ENCODE results near the gene CXCR2.

Gene CXCR2

GRCh38 chr2:218145124-218145523 is 19.3 kb downstream of the CXCR2 start:
- TF ChIP-seq, protein P1, sequence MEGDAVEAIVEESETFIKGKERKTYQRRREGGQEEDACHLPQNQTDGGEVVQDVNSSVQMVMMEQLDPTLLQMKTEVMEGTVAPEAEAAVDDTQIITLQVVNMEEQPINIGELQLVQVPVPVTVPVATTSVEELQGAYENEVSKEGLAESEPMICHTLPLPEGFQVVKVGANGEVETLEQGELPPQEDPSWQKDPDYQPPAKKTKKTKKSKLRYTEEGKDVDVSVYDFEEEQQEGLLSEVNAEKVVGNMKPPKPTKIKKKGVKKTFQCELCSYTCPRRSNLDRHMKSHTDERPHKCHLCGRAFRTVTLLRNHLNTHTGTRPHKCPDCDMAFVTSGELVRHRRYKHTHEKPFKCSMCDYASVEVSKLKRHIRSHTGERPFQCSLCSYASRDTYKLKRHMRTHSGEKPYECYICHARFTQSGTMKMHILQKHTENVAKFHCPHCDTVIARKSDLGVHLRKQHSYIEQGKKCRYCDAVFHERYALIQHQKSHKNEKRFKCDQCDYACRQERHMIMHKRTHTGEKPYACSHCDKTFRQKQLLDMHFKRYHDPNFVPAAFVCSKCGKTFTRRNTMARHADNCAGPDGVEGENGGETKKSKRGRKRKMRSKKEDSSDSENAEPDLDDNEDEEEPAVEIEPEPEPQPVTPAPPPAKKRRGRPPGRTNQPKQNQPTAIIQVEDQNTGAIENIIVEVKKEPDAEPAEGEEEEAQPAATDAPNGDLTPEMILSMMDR (IDR thresholded peaks at IDR 0.05): no peak

- TF ChIP-seq, protein P1 (IDR thresholded peaks at IDR 0.05): no peak
Observed at GRCh38 chr2:218146056-218146455, 20.2 kb downstream of the CXCR2 start.

DNA sequence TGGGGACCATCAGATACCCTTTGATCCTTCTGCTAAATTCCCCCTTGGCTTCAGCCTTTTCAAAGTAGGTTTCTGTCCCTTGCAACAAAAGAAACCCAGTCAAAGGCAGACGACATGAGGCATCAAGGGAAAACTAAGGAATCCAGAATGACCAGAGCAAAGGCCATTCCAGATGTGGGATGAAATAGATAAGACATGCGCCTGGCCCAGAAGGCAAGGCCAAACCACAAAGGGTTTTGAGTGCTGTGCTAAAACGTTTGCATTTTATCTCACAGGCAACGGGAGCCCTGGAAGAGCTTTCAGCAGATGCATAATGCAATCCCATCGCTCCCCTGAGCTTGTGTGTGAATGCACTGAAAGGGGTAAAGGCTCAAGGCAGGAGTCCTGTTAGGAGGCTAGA is 23.3 kb downstream of the CXCR2 start:
- TF ChIP-seq, protein P1 (IDR thresholded peaks at IDR 0.05): no peak

DNA sequence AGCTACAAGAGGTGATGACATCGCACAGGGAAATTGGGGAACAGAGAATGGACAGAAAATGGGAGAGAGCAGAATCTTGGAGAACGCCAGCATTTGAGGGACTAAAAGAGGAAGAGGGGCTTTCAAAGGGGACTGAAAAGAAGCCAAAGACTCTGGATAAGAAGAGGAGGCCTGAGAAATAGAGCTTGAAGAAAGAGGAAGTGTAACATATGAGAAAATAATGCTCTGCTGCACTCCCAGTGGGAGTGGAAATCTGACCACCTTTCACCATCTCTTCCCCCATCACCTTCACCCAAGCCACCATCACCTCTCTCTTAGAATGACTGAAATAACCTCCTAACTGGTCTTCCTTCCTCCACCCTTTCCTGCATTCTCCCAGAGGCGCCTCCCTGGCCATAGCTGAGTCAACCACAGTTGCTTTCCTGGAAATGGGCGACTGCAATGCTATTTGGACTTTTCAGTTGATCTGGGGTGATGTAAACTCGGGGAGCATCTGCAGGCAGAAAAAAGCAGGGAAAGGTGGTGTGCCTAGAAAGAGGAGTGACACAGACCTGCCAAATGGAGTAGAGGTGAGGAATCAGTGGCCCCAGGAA is 24.1 kb downstream of the CXCR2 start:
- TF ChIP-seq, protein P1 (IDR thresholded peaks at IDR 0.05): no peak

- TF ChIP-seq, protein P1 (IDR thresholded peaks at IDR 0.05): no peak
Observed at GRCh38 chr2:218152172-218152571, 26.3 kb downstream of the CXCR2 start.

GRCh38 chr2:218152777-218153176 is 26.9 kb downstream of the CXCR2 start:
- TF ChIP-seq, protein P1 (IDR thresholded peaks at IDR 0.05): no peak

DNA sequence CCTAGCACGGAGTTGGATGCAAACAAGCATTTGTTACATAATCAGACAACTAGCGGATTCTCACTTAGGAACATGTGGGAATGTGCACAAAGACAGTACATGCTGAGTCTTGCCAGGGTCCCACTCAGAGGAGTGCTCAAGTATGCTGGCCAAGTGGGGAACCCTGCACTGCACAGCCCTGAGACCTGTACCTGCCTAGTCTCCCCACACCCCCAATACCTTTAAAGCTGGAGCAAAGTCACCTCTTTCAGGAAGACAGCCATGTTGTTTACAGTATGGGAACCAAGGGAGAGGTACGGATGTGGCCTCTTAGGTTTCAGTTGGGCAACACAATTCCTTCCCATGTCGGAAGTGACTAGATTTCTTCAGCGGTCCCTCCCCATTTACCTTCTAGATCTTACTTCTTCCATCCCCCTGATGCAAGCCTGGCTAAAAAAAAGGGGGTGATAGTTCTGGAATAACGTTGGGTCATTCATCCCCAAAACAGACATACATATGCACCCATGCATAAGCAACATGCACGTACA is 30.2 kb downstream of the CXCR2 start:
- TF ChIP-seq, protein P1 (IDR thresholded peaks at IDR 0.05): no peak

DNA sequence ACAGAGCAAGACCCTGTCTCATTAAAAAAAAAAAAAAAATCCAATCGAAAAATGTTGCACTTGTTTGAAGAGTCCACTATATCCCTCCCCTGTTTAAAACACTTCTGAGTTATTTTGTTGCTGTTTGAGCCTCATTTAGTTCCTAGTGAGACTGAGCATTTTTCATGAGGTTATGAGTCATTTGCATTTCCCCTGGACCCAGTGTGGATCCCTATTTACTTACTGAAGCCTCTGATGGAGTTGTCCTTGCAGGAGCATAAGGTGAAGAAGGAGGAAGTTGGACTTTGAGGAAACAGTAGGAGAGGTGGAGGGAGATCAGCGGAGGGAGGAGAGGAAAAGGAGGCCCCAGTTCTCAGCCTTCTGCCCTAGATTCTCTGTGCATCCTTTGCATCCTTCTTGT is 35.8 kb downstream of the CXCR2 start:
- TF ChIP-seq, protein P1 (IDR thresholded peaks at IDR 0.05): no peak

Measured in LNCAP (cell line).